Ramos (cell line): ENCODE data around the gene UBXN1.
"Not testable (repeated sequence)": the region's sequence is repeated elsewhere in the genome, so short reads cannot be mapped to it uniquely, and the experiment has no call there.

Source experiments
- in situ Hi-C: fragments of 300-500 bp; cut with MboI; formaldehyde crosslinking; loops from one replicate; pipeline ENCODE4 v1.14.3; 2022; ENCODE audit warnings: low sequenced_read_pairs; ENCODE audit not compliant: unreplicated experiment

The UBXN1 gene

GRCh38 chr11:62709247-62710000, 30.6 kb upstream of the UBXN1 start:
- in situ Hi-C loops: no loop called here

GRCh38 chr11:62708793-62709192, 29.9 kb upstream of the UBXN1 start:
- in situ Hi-C loops: no loop called here

GRCh38 chr11:62708392-62708791, 29.5 kb upstream of the UBXN1 start:
- in situ Hi-C loops: no loop called here

DNA sequence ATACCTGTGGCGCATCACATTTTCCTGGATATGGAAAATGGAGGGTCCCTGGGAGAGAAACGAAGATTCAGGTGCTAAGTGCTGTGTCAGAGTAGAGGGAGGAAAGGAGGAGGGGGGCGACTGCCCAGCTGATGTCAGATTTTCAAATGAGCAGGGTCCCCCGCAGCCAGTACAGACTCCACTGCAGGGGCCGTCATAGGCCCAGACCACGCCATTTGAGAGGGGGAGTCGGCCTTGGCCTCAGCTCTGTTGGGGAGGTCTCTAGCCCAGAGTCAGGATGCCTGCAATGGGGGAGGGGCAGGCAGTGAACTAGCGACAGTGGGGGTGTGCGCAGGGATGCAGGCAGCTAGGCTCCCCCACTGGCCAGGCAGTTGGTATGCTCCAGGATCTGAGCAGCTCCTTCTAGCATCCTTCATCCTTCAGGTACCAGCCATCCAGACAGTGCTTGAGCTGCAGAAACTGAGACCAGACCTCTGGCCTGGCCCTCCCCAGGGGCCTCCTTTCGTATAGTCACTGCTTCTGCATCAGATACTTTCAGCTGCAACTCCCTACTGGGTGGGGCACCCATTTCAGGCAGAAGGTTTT, 28.5 kb upstream of the UBXN1 start, which contains the start of the genes BSCL2 and GNG3:
Gene BSCL2 (minus strand): TSS at position 148 of the 585 bp plus-strand sequence. CDS start 229 bp downstream, outside the sequence.
Gene GNG3 (plus strand): TSS at position 400 of the 585 bp plus-strand sequence. CDS start 620 bp downstream, outside the sequence.
- in situ Hi-C loops: no loop called here

GRCh38 chr11:62706850-62707247, 28.0 kb upstream of the UBXN1 start:
- in situ Hi-C loops: no loop called here

GRCh38 chr11:62705880-62706849, 27.3 kb upstream of the UBXN1 start:
- in situ Hi-C loops: no loop called here

DNA sequence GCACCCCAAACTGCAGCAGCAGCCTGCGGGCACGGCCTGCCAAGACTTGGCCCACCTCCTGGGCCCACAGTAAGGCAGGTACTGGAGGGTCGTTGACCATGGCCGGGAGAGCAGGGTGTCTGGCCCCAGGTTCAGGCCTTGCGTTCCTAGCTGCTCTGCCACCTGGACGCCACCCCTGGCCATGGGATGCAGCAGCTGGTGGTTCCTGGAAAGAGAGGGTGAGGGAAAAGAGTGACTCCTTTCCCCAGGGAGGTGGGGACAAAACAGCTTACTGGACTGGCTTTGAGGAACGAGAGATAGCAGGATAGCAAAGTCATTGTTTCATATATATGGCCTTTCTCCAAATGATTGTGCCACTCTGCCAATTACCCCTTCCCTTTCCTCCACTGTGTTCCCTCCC, 26.5 kb upstream of the UBXN1 start:
- in situ Hi-C loops: no loop called here

DNA sequence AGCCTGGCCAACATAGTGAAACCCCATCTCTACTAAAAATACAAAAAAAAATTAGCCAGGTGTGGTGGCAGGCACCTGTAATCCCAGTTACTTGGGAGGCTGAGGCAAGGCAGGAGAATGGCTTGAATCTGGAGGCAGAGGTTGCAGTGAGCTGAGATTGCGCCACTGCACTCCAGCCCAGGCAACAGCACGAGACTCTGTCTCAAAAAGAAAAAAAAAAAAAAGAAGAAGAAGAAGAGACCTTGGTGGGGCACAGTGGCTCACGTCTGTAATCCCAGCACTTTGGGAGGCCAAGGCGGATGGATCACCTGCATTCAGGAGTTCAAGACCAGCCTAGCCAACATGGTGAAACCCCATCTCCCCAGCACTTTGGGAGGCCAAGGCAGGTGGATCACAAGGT, 25.0 kb upstream of the UBXN1 start:
- in situ Hi-C loops: not testable (repeated sequence)

- in situ Hi-C loops: no loop called here
These were observed 23.4 kb upstream of the UBXN1 start for GRCh38 chr11:62702246-62702645.

- in situ Hi-C loops: loop anchor here (10.0 kb wide), 2 partner anchors 270 to 300 kb away; no protein-coding TSS in a partner anchor
These were observed 15.7 kb upstream of the UBXN1 start for GRCh38 chr11:62694455-62695167.

DNA sequence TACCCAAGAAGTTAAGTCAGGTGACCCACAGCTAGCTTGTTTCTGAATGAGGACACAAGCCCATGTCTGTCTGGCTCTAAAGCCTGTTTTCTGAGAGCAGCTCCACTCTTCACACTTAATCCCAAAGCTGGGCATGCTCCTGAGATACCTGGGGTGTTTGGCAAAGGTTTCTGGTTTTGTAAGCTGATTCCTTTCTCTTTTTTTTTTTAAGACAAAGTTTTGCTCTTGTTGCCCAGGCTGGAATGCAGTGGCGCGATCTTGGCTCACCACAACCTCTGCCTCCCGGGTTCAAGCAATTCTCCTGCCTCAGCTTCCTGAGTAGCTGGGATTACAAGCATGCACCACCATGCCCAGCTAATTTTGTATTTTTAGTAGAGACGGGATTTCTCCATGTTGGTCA, 14.8 kb upstream of the UBXN1 start:
- in situ Hi-C loops: loop anchor here (10.0 kb wide), 2 partner anchors 269 to 299 kb away; no protein-coding TSS in a partner anchor

GRCh38 chr11:62689421-62690183, 10.7 kb upstream of the UBXN1 start, which contains the start of gene LRRN4CL:
LRRN4CL (minus strand) TSS chr11:62689530; CDS start chr11:62688508, 1,022 bp downstream.
- in situ Hi-C loops: loop anchor here (10.0 kb wide), 2 partner anchors 265 to 295 kb away; no protein-coding TSS in a partner anchor

GRCh38 chr11:62688491-62688890, 9.6 kb upstream of the UBXN1 start:
- in situ Hi-C loops: no loop called here

DNA sequence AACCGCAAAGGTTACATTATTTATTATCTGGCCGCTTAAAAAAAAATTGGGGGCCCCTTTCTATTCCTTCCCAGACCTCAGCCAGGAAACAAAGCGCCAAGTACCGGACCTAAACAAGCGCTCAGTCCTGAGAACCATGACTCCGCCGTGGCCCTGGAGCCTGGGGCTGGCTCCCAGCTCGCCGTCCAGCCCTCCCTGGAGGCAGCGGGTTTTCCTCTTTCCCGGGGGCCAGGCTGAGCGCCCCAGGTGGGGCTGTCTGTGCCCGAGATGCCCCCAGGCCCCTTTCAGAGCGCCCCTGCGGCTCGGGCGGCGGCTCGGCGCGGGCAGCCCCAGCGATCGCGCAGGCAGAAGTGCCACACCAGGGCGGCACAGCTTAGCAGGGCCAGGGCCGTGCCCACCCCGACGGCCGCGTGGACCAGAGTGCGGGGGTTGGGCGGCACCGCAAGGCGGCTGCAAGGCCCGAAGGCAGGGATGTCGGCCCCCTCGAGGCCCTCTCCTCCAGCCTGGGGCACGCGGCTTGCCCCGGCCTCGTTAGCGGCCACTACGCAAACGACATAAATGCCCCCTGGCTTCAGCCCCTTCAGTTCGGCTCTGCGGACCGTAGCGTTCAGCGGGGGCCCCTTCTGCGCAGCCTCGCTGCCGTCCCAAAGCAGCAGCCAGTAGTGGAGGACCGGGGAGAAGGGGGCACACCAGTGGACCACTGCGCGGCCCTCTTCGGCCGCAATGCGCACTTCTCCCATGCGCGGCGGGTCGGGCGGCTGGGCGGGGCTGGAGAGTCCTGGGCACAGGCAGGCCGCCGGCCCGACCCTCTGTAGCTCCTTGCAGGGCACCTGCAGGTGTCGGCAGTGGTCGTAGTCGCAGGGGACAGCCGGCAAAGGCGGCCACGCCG, 8.9 kb upstream of the UBXN1 start:
- in situ Hi-C loops: no loop called here

DNA sequence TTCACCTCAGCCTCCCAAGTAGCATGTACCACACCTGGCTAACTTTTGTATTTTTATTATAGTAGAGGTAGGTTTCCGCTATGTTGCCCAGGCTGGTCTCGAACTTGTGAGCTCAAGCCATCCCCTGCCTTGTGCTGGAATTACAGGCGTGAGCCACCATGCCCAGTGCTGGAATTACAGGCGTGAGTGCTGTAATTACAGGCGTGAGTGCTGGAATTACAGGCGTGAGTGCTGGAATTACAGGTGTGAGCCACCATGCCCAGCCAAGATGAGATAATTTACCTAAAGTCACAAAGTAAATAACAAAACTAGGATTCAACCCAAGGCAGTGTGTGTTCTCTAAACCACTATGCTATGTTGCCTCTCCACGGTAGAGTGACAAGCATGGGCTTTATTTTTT, 3.6 kb upstream of the UBXN1 start:
- in situ Hi-C loops: no loop called here

GRCh38 chr11:62680825-62681240, 2.0 kb upstream of the UBXN1 start:
- in situ Hi-C loops: no loop called here

DNA sequence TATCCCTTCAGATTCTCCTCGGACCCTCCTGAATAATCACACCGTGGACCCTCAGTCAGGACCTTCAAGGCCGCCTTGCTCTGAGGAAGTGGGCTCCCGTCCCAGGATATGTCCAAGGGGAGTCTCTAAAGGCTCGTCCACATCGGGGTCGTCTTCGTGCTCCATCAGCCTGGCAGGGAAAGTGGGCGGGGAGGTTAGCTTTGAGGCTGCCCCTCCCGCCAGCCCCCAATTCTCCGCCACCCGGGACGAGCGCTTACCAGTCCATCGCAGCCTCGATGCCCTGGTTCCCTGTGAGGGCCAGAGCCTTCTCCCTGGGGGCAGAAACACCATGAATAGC, 472 bp downstream of the UBXN1 start:
- in situ Hi-C loops: no loop called here

- in situ Hi-C loops: no loop called here
These were observed 1.2 kb downstream of the UBXN1 start for GRCh38 chr11:62677714-62678113.
